GM12801 (cell line): ENCODE data around the gene XYLT1.

Source experiments
- CTCF ChIP-seq: IDR thresholded peaks from one replicate; pipeline ENCODE4 v1.5.1; 2011; ENCODE audit warnings: control low read depth; ENCODE audit not compliant: insufficient read length; ENCODE audit errors: extremely low read depth

XYLT1 gene

GRCh38 chr16:17318238-17318637 is 152.5 kb downstream of the XYLT1 start:
- TF ChIP-seq CTCF, result no peak

- no peak for TF ChIP-seq CTCF
Observed at GRCh38 chr16:17316005-17316404, 154.8 kb downstream of the XYLT1 start.

- TF ChIP-seq CTCF, result no peak
Observed at GRCh38 chr16:17313793-17314547, 156.8 kb downstream of the XYLT1 start.

GRCh38 chr16:17313085-17313611 is 157.6 kb downstream of the XYLT1 start:
- TF ChIP-seq CTCF, result no peak

GRCh38 chr16:17312094-17312710 is 158.6 kb downstream of the XYLT1 start:
- no peak for TF ChIP-seq CTCF

- TF ChIP-seq CTCF, result no peak
Observed at GRCh38 chr16:17311333-17312093, 159.2 kb downstream of the XYLT1 start.

- TF ChIP-seq CTCF, result no peak
Observed at GRCh38 chr16:17309510-17309909, 161.2 kb downstream of the XYLT1 start.
